H9 (cell line): Measurements from ENCODE around the gene SPINT1. TPM values are rescaled to one million over a fixed set of nuclear protein-coding genes. Genes with fewer than 3 reads are reported as not detected.

Source experiments
- DNase-seq: peaks from one replicate; pipeline ENCODE4 v3.0.0-alpha.2; 2017
- H2AFZ ChIP-seq: one replicate; pipeline ENCODE4 v1.6.1; 2013; ENCODE audit warnings: mild to moderate bottlenecking, low read length, control low read depth, moderate library complexity
- H2AK5ac ChIP-seq: 2 replicates; pipeline ENCODE4 v1.6.1; 2013; ENCODE audit warnings: low read length, control low read depth, mixed read lengths; ENCODE audit not compliant: insufficient read length
- H2BK120ac ChIP-seq: one replicate; pipeline ENCODE4 v1.6.1; 2013; ENCODE audit warnings: low read depth, mild to moderate bottlenecking, low read length, control low read depth, inconsistent platforms; ENCODE audit not compliant: poor library complexity, severe bottlenecking
- H2BK12ac ChIP-seq: 2 replicates; pipeline ENCODE4 v1.6.1; 2013; ENCODE audit warnings: low read length, control low read depth, mixed read lengths, low read depth; ENCODE audit not compliant: insufficient read length
- H2BK15ac ChIP-seq: 2 replicates; pipeline ENCODE4 v1.6.1; 2013; ENCODE audit warnings: low read depth, low read length, control low read depth
- H2BK20ac ChIP-seq: one replicate; pipeline ENCODE4 v1.6.1; 2013; ENCODE audit warnings: low read depth, mild to moderate bottlenecking, low read length, control low read depth, inconsistent platforms; ENCODE audit not compliant: poor library complexity, severe bottlenecking
- H2BK5ac ChIP-seq: 2 replicates; pipeline ENCODE4 v1.6.1; 2013; ENCODE audit warnings: low read length, control low read depth, mixed read lengths; ENCODE audit not compliant: insufficient read length
- H3K14ac ChIP-seq: 2 replicates; pipeline ENCODE4 v1.6.1; 2013; ENCODE audit warnings: low read length, control low read depth; ENCODE audit not compliant: insufficient read depth
- H3K18ac ChIP-seq: 2 replicates; pipeline ENCODE4 v1.6.1; 2013; ENCODE audit warnings: low read depth, mild to moderate bottlenecking, mixed read lengths, low read length, control low read depth; ENCODE audit not compliant: insufficient read length
- H3K23ac ChIP-seq: 2 replicates; pipeline ENCODE4 v1.6.1; 2013; ENCODE audit warnings: low read length, control low read depth, mixed read lengths, low read depth; ENCODE audit not compliant: insufficient read length
- H3K23me2 ChIP-seq: 2 replicates; pipeline ENCODE4 v1.6.1; 2013; ENCODE audit warnings: low read depth, mild to moderate bottlenecking, mixed read lengths, low read length, control low read depth; ENCODE audit not compliant: insufficient read length, poor library complexity, severe bottlenecking
- H3K27ac ChIP-seq: 2 replicates; pipeline ENCODE4 v1.5.1; 2013; ENCODE audit warnings: low read length, control low read depth, mixed read lengths, low read depth; ENCODE audit not compliant: insufficient read length
- H3K27me3 ChIP-seq: 2 replicates; pipeline ENCODE4 v1.6.1; 2013; ENCODE audit warnings: low read length, control low read depth, inconsistent platforms; ENCODE audit not compliant: insufficient read depth
- H3K4ac ChIP-seq: 2 replicates; pipeline ENCODE4 v1.6.1; 2013; ENCODE audit warnings: low read depth, mild to moderate bottlenecking, control low read depth, inconsistent platforms, low read length, moderate library complexity
- H3K4me1 ChIP-seq: 2 replicates; pipeline ENCODE4 v1.6.1; 2013; ENCODE audit warnings: low read length, control low read depth, inconsistent platforms; ENCODE audit not compliant: insufficient read depth
- H3K4me2 ChIP-seq: 2 replicates; pipeline ENCODE4 v1.6.1; 2013; ENCODE audit warnings: low read length, control low read depth, mixed read lengths; ENCODE audit not compliant: insufficient read length, insufficient read depth
- H3K56ac ChIP-seq: 2 replicates; pipeline ENCODE4 v1.6.1; 2013; ENCODE audit warnings: low read depth, mild to moderate bottlenecking, mixed read lengths, low read length, control low read depth; ENCODE audit not compliant: insufficient read length
- H3K79me1 ChIP-seq: 2 replicates; pipeline ENCODE4 v1.6.1; 2013; ENCODE audit warnings: low read depth, mild to moderate bottlenecking, moderate library complexity, low read length, control low read depth, inconsistent platforms; ENCODE audit not compliant: insufficient read depth, poor library complexity, severe bottlenecking
- H3K79me2 ChIP-seq: 2 replicates; pipeline ENCODE4 v1.6.1; 2013; ENCODE audit warnings: low read length, control low read depth, inconsistent platforms; ENCODE audit not compliant: insufficient read depth
- H3K9ac ChIP-seq: 2 replicates; pipeline ENCODE4 v1.6.1; 2013; ENCODE audit warnings: low read length, control low read depth, mixed read lengths; ENCODE audit not compliant: insufficient read length; ENCODE audit errors: extremely low read depth
- H3K9me3 ChIP-seq: one replicate; pipeline ENCODE4 v1.6.1; 2013; ENCODE audit warnings: low read depth, low read length, inconsistent platforms; ENCODE audit not compliant: control insufficient read depth
- H3T11ph ChIP-seq: one replicate; pipeline ENCODE4 v1.6.1; 2013; ENCODE audit warnings: mild to moderate bottlenecking, low read length, control low read depth, inconsistent platforms
- H4K20me1 ChIP-seq: one replicate; pipeline ENCODE4 v1.6.1; 2013; ENCODE audit not compliant: control insufficient read depth, insufficient read length, insufficient read depth
- H4K5ac ChIP-seq: 2 replicates; pipeline ENCODE4 v1.6.1; 2013; ENCODE audit warnings: low read depth, mild to moderate bottlenecking, mixed read lengths, low read length, control low read depth; ENCODE audit not compliant: insufficient read length
- H4K8ac ChIP-seq: replicated peaks from 2 replicates; pipeline ENCODE4 v1.6.1; 2013; ENCODE audit warnings: low read length, control low read depth, mixed read lengths, low read depth; ENCODE audit not compliant: insufficient read length
- H4K91ac ChIP-seq: 2 replicates; pipeline ENCODE4 v1.6.1; 2013; ENCODE audit warnings: low read depth, mild to moderate bottlenecking, moderate library complexity, mixed read lengths, low read length, control low read depth; ENCODE audit not compliant: insufficient read length
- H3K27ac Mint-ChIP-seq, 3 experiments: 2 replicates in 2 of 3; 3 replicates in 1 of 3; pipeline ENCODE4 v1.8.0; 2020 to 2021; ENCODE audit warnings: mixed read lengths in 3 of 3, mild to moderate bottlenecking in 1 of 3, moderate library complexity in 1 of 3
- H3K27me3 Mint-ChIP-seq: 2 replicates; pipeline ENCODE4 v1.8.0; 2021; ENCODE audit warnings: low read depth, mild to moderate bottlenecking, moderate library complexity, mixed read lengths
- H3K36me3 Mint-ChIP-seq, 3 experiments: 2 replicates in 2 of 3; 3 replicates in 1 of 3; pipeline ENCODE4 v1.8.0; 2020 to 2021; ENCODE audit warnings: low read depth in 3 of 3, mixed read lengths in 3 of 3; ENCODE audit not compliant: insufficient read depth in 1 of 3
- H3K4me1 Mint-ChIP-seq, 2 experiments: 2 replicates each; pipeline ENCODE4 v1.8.0; 2020; ENCODE audit warnings: mixed read lengths in 2 of 2
- H3K4me3 Mint-ChIP-seq, 2 experiments: 2 replicates in 1 of 2; 3 replicates in 1 of 2; pipeline ENCODE4 v1.8.0; 2020 to 2021; ENCODE audit warnings: mild to moderate bottlenecking in 2 of 2, mixed read lengths in 2 of 2, moderate library complexity in 1 of 2
- H3K9me3 Mint-ChIP-seq, 2 experiments: 2 replicates in 1 of 2; 3 replicates in 1 of 2; pipeline ENCODE4 v1.8.0; 2020; ENCODE audit warnings: mild to moderate bottlenecking in 2 of 2, mixed read lengths in 2 of 2, moderate library complexity in 1 of 2
- WGBS: extraction: QIAGEN DNeasy Blood & Tissue Kit; methylation state at CpG from one replicate; pipeline ENCODE4 v1.1.7; 2013; ENCODE audit warnings: missing lambda C conversion rate, low lambda C conversion rate, mixed read lengths; ENCODE audit not compliant: insufficient read length; ENCODE audit errors: extremely low coverage; 5-methylcytosine and 5-hydroxymethylcytosine counted together
- total RNA-seq: library from RNA; stranded (reverse); gene quantifications from 2 replicates; pipeline ENCODE4 v1.2.1, GENCODE V29; 2021
- TF ChIP-seq, protein P1 (sequence below): fragments of 200-600 bp; sonication (generic); conservative IDR thresholded peaks from 3 replicates; pipeline ENCODE4 v1.8.0; 2021; ENCODE audit warnings: antibody characterized with exemption, mild to moderate bottlenecking

Gene SPINT1
- total RNA-seq, 1 experiment from 2014 or later = 130 TPM

DNA sequence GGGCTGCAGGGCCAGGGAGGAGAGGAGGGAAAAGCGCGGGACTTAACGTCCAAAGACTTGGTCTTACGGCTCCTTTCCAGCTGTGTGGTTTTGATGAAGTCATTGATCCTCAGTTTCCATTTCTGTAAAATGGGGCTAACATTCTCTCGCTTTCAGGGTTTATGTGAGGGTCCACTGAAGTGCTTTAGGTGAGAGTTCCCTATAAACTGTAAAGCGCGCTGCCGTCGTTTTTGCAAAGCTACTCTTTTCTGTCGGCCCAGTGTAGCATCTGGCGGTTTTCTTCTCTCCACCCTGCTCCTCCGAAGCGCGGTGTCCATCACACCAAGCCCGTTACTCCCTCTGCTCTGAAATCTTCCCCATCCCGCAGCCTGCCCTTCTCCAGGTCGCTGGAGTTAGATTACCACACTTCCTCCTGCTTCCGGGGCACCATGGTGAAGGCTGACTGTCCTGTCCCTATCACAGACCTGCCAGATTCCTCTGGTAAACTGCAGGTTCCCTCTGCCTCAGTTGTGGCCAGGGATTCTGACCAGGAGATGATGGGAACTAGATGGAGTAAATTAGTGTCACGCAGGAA is 35.9 kb upstream of the SPINT1 start:
- Histone ChIP-seq H3K23me2 (peaks cover 4% of the 10 kb centered on the region), H3K27me3 (no peaks in the 10 kb centered on the region), H4K20me1 (no peaks in the 10 kb centered on the region), H3K4me2 (peak overlapping the region; percentile 37), H3K27ac (no peak overlapping the region), H4K5ac (no peak overlapping the region), H4K91ac (no peak overlapping the region), H4K8ac (no peak overlapping the region), H3K14ac (no peak overlapping the region), H3K79me1 (no peaks in the 10 kb centered on the region), H2BK5ac (no peak overlapping the region), H2AK5ac (no peak overlapping the region), H3K9me3 (no peaks in the 10 kb centered on the region), H3K4ac (no peak overlapping the region), H3K23ac (no peak overlapping the region), H2BK15ac (no peak overlapping the region), H2BK20ac (no peak overlapping the region), H3K9ac (no peak overlapping the region), H3K56ac (no peak overlapping the region), H2AFZ (no peak overlapping the region), H3K18ac (no peak overlapping the region), H3T11ph (no peak overlapping the region), H3K4me1 (peaks cover 3% of the 10 kb centered on the region), H3K79me2 (no peaks in the 10 kb centered on the region), H2BK120ac (no peak overlapping the region), H2BK12ac (no peak overlapping the region)
- Mint-ChIP-seq H3K4me3 (peak overlapping the region; percentile 93 to 98), H3K9me3 (no peaks in the 10 kb centered on the region), H3K27me3 (no peaks in the 10 kb centered on the region; the same call in 1 of the 2 replicates), H3K36me3 (peaks cover 0 to 10% (median 0%) of the 10 kb centered on the region in 3 experiments; a peak in 1 of 7 replicates), H3K4me1 (peaks cover 16 to 17% of the 10 kb centered on the region in 2 experiments), H3K27ac (0 out of 7 replicates have a peak overlapping the region, but pooled peaks of 1 of the 3 experiments have one; percentile 86)
- DNase-seq = no peak
- WGBS = no CpG with 5 or more reads among the region's 19 CpGs
- TF ChIP-seq, protein P1, sequence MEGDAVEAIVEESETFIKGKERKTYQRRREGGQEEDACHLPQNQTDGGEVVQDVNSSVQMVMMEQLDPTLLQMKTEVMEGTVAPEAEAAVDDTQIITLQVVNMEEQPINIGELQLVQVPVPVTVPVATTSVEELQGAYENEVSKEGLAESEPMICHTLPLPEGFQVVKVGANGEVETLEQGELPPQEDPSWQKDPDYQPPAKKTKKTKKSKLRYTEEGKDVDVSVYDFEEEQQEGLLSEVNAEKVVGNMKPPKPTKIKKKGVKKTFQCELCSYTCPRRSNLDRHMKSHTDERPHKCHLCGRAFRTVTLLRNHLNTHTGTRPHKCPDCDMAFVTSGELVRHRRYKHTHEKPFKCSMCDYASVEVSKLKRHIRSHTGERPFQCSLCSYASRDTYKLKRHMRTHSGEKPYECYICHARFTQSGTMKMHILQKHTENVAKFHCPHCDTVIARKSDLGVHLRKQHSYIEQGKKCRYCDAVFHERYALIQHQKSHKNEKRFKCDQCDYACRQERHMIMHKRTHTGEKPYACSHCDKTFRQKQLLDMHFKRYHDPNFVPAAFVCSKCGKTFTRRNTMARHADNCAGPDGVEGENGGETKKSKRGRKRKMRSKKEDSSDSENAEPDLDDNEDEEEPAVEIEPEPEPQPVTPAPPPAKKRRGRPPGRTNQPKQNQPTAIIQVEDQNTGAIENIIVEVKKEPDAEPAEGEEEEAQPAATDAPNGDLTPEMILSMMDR = no peak
